Measurements from ENCODE around the gene GRB10.

- no peak for TF ChIP-seq CTCF (IDR thresholded peaks at IDR 0.05; ENCODE audit: borderline replicate concordance, extremely low read depth, low read length, poor library complexity, severe bottlenecking)
- TF ChIP-seq EZH2 (IDR thresholded peaks at IDR 0.05; ENCODE audit: borderline replicate concordance, low read depth, low read length, severe bottlenecking), result no peak
Measured at GRCh38 chr7:50663396-50664102, 119.1 kb downstream of the GRB10 start.
